Measurements from ENCODE around the gene USP8.
"Not testable (repeated sequence)": the region's sequence is repeated elsewhere in the genome, so short reads cannot be mapped to it uniquely, and the experiment has no call there.

The USP8 gene

DNA sequence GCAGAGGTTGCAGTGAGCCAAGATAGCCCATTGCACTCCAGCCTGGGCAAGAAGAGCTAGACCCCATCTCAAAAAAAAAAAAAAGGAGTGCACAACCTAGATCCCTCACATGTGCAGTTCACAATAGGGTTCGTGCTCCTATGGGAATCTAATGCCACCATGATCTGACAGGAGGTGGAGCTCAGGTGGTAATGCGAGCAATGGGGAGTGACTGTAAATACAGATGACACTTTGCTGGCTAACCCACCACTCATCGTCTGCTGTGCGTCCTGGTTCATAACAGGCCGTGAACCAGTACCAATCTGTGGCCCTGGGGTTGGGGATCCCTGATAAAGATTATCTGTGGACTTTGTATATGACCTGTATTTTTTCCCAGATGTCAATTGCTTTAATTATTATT, 16.7 kb downstream of the USP8 start:
- DNase-seq (ENCODE audit: low spot score), result no peak

GRCh38 chr15:50452927-50453326, 28.7 kb downstream of the USP8 start:
- no peak for DNase-seq (ENCODE audit: low spot score)

DNA sequence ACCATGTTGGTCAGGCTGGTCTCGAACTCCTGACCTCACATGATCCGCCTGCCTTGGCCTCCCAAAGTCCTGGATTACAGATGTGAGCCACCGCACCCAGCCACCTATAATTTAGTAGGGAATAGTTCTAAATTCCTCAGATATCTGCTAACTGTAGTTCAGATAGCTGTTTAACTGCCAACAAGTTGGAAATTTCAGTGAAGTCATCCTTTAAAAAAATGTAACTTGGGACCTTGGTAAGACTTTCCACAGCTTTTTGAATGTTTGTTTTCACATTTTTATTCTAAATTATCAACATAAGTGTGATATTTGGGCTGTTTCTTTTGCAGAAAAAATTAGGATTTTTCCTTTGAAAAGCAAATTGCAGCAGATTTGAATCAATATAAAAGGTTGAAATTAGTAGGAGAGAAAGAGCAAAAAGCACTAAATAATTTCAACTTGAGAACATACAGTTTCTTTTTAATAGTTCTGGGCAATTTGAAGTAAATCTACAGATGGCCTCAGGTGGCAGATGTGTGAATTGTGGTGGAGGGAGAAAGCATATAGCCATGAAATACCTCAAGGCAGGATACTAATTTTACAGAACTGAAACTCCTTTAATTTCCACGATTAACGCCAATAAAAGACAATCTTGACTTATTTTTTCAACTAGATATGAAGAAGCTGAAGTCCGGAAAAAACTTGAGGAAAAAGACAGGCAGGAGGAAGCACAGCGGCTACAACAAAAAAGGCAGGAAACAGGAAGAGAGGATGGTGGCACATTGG, 34.3 kb downstream of the USP8 start:
- DNase-seq (ENCODE audit: low spot score), result no peak

DNA sequence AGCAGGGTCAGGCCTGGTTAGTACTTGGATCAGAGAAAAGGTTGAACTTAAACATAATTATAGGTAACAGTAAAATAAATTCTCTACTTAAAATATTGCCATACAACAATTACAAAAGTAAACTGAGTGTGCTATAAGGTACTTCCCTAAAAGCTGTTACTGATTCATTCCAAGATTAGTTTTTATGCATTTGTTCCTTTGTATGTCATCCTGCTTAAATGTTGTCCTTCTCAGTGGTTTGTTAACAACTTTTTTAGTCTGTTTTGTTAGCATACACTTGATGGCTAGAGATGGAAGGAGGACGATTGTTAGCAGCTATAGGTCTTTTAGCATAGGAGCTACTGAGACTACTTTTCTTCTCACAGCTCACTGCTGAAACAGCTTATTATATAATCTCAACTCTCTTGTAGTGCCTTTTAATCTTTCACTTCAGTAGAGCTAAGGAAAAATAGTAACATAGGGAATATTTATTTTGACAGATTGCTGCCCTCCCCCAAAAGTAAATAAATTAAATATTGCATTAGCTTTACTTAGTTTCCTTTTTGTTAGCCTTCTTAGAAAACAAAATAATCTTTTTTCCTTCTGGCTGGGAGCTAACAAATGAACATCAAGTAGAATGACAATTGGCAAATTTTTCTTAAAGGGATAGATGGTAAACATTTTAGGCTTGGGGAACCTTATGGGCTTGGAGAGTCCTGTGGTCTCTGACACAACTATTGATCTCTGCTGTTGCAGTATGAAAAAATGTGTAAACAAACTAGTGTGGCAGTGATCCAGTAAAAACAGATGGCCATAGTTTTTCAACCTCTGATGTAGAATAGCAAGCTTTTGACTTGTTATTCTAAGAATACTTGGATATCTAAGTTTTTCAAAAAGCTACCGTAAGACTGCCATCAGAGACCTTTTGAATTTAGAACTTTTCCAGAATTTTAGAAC, 39.5 kb downstream of the USP8 start:
- no peak for DNase-seq (ENCODE audit: low spot score)

DNA sequence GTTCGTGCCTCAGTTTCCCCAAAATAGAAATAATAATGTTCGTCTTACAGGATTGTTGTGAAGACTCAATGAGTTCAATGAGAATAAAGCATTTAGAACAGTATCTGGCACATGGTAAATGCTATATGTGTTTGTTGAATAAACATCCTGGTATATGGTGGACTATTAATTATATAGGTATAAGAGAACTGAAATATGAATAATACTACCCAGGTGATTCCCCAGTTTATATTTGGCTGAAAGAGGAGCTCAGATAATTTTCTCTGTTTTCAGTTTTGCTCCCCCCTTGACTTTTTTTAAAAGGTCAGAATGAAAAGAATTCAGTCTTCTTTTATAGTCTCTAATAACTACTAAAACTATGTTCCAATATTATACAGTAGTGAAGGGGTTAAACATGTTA, 46.9 kb downstream of the USP8 start:
- DNase-seq (ENCODE audit: low spot score), result no peak

- no peak for DNase-seq (ENCODE audit: low spot score)
Measured at GRCh38 chr15:50476143-50476542, 51.9 kb downstream of the USP8 start.

- no peak for DNase-seq (ENCODE audit: low spot score)
Measured at GRCh38 chr15:50484781-50485180, 60.6 kb downstream of the USP8 start.

DNA sequence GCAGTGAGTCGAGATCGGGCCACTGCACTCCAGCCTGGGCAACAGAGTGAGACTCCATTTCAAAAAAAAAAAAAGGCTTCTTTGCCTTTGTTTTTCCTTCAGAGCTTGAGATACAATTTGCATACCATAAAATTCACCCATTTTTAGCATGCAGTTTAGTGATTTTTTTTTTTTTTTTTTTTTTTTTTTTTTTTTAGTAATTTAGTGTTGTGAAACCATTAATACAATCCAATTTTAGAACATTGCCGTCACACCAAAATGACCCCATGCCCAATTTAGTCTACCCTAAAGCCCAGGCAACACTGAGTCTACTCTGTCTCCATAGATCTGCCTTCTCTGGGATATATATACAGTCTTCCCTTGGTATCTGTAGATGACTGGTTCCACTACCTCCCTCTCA, 61.2 kb downstream of the USP8 start:
- no peak for DNase-seq (ENCODE audit: low spot score)

DNA sequence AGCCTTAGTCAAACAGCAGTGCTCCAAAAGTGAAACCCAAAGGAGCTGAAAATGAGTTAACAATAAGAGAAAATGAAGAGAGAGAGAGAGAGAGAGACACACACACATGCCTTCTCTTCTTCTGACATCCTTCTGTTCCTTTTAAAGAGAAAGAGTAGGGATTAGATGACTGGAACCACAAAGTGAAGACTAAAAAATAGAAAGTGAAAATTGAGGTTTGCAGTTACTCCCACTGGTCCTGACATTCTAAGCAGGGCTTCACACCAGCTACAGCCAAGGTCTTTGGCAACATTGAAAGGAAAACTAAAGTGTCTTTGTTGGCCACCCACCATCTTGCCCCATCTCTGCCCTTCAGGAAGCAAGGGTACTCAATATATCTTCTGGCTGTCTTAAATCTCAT, 63.1 kb downstream of the USP8 start:
- no peak for DNase-seq (ENCODE audit: low spot score)

DNA sequence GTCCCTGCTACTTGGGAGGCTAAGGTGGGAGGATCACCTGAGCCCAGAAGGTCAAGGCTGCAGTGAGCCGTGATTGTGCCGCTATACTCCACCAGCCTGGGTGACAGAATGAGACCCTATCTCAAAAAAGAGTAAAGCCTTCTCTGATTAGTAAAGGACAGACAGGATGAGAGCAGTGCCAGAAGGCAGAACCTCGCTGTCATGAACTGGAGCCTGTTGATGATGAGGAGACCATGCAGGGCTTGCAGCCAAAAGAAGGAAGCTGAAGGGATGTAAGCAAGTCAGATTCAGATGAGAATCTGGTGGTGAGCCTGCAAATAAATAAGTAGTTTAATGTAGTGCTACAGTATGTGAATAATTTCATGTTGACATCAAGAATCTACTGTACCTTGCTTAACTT, 69.4 kb downstream of the USP8 start:
- no peak for DNase-seq (ENCODE audit: low spot score)

GRCh38 chr15:50494547-50494946, 70.3 kb downstream of the USP8 start:
- not testable (repeated sequence) for DNase-seq (ENCODE audit: low spot score)

DNA sequence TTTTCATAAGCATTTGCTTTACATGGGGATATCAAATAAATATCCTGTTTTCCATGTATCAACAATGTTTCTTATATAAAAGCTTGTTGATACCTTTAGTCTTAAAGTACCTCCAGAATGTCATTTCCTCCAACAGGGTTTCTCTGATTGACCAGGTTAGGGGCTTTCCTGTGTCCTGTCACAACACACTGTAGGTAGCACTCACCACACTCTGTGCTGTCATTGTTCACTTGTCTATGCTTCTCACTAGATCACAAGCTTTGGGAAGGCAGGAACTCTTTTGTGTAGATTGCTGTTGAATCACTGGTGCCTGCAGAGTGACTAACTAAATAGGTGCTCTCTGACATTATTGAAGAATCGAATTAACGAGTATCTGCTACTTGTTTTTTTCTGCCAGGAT, 72.5 kb downstream of the USP8 start:
- no peak for DNase-seq (ENCODE audit: low spot score)

DNA sequence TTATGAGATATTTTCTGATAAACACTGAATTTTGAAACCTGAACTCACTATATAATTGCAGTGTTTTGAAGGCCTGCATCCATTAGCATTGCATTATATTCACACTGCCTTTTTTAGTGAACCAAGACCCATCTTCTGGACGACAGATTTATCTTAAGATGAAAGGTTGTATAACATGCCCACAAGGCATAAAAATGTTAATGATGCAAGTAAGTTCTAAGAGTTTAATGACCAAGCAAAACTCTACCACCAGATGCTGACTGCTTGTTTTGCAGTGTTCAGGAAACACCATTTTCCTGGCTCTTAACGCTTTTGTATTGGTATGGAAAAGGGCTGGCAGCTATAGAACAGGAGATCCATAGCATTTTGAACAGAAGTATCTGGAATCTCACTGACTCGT, 76.1 kb downstream of the USP8 start:
- no peak for DNase-seq (ENCODE audit: low spot score)

- no peak for DNase-seq (ENCODE audit: low spot score)
Measured at GRCh38 chr15:50501815-50502214, 77.6 kb downstream of the USP8 start.

- no peak for DNase-seq (ENCODE audit: low spot score)
Measured at GRCh38 chr15:50503144-50503543, 78.9 kb downstream of the USP8 start.

GRCh38 chr15:50505656-50506055, 81.5 kb downstream of the USP8 start:
- DNase-seq (ENCODE audit: low spot score), result not testable (repeated sequence)

DNA sequence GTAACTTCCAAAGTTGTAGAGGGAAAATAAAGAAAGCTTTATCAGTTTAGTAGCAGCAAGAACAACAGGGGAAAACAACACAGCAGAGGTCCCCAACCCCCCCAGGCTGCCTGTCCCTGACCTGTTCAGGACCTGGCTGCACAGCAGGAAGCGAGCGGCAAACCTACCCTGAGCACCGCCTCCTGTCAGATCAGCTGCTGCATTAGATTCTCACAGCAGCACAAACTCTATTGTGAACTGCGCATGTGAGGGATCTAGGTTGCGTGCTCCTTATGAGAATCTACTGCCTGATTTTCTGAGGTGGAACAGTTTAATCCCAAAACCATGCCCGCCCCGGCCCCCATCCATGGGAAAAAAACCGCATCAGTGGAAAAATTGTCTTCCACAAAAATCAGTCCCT, 81.9 kb downstream of the USP8 start:
- DNase-seq (ENCODE audit: low spot score), result no peak

- DNase-seq (ENCODE audit: low spot score), result no peak
Measured at GRCh38 chr15:50513001-50513400, 88.8 kb downstream of the USP8 start.

DNA sequence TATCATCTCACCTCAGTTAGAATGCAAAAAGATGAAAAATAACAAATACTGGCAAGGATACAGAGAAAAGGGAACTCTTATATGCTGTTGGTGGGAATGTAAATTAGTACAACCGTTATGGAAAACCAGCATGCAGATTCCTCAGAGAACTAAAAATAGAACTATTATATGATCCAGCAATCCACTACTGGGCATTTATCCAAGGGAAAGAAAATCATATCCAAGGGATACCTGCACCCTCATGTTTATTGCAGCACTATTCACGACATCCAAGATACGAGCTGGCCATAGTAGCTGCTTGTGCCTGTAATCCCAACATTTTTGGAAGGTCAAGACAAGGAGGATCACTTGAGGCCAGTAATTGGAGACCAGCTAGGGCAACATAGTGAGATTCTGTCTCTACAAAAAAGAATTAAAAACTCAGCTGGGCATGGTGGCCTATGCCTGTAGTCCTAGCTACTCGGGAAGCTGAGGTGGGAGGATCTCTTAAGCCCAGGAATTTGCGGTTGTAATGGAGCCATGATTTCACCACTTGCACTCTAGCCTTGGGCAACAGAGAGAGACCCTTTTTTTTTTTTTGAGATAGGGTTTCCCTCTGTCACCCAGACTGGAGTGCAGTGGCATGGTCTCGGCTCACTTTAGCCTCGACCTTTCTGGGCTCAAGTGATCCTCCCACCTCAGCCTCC, 95.7 kb downstream of the USP8 start:
- no peak for DNase-seq (ENCODE audit: low spot score)

DNA sequence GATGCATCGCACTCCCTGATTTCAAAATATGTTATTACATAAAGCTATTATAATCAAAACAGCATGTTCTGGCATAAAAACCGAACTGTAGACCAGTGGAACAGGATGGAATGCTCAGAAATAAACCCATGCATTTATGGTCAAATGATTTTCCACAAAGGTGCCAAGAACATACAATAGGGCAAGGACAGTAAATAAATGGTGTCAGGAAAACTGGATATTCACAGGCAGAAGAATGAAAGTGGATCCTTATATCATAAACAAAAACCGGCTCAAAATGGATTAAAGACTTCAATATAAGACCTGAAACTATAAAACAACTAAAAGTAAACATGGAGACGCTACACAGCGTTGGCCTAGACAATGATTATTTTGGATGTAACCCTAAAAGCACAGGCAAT, 99.6 kb downstream of the USP8 start:
- no peak for DNase-seq (ENCODE audit: low spot score)

- DNase-seq (ENCODE audit: low spot score), result no peak
Measured at GRCh38 chr15:50531163-50531562, 107.0 kb downstream of the USP8 start.

DNA sequence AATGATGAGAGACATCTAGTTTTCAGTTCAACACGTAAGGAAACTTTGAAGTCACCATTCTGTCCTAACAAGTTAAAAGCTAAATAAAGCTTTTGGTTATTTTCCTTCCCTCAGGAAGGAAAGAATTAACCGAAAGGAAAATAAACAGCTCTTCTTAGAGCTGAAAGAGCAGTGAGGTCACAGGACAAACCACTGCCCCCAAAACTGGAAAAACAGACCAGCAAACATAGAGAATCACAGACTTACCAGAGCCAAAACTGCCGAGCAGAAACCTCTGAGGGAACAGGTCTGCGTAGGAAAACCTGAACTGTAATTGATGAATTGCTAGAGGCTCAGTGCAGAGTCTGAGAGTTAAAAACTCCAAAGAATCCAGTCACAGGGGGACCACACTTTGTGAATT, 107.6 kb downstream of the USP8 start:
- no peak for DNase-seq (ENCODE audit: low spot score)

- no peak for DNase-seq (ENCODE audit: low spot score)
Measured at GRCh38 chr15:50542887-50543210, 118.6 kb downstream of the USP8 start.
